Ovary (tissue), 3 donors: ENCODE measurements around the gene GARNL3.

Experiments used
- CTCF ChIP-seq, 3 donors: fragments of 450-650 bp in 2 of 3; fragments of 200-600 bp in 1 of 3; IDR thresholded peaks; one replicate each; pipeline versions ENCODE4 v1.5.1 to v1.8.0; 2016 to 2022; ENCODE audit warnings: antibody characterized with exemption in 3 of 3, mild to moderate bottlenecking in 1 of 3
- POLR2A ChIP-seq: fragments of 450-650 bp; IDR thresholded peaks from one replicate; pipeline ENCODE4 v1.6.1; 2017; ENCODE audit warnings: antibody characterized with exemption, mild to moderate bottlenecking, moderate library complexity
- donor health status: DM: no; HTN: no; CAD: no.

GRCh38 chr9:127285965-127286364 lies 21.4 kb downstream of the GARNL3 start:
- no peak for TF ChIP-seq POLR2A
- no peak for TF ChIP-seq CTCF (IDR thresholded peaks at IDR 0.05)
